ENCODE results near the gene TACR1.

DNA sequence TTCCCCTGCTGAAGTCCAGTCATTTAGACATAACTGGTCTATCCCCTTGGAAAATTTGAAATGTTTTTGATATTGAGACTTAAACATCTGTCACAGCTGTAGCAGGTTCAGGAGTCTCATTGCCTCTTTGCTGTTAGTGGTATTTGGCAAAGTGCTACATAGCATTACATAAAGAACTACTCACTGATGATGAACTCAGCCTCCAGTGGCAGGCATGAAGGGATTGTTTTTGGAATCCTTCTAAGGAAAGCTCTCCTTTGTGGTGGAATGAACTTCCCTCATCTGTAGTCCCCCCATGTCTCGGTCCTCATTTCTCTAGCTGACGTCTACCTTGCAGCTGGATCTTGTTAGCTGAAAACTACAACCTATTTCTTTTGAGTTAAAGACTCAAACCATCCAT, 111.6 kb downstream of the TACR1 start:
- TF ChIP-seq HMGXB4 (CRISPR knock-in tag; IDR thresholded peaks at IDR 0.05; ENCODE audit: borderline replicate concordance in 1 of 2, low read depth in 1 of 2) (no peak), PTBP1 (IDR thresholded peaks at IDR 0.05; ENCODE audit: low read depth, low read length, poor library complexity, severe bottlenecking) (no peak), HNRNPUL1 (IDR thresholded peaks at IDR 0.05; ENCODE audit: low read depth, low read length) (no peak), POLR2G (IDR thresholded peaks at IDR 0.05; ENCODE audit: low read depth, low read length) (no peak), POLR2A (IDR thresholded peaks at IDR 0.05; ENCODE audit: insufficient read depth in 1 of 2, low read depth in 2 of 2, low read length in 2 of 2) (no peak), CTCF (CRISPR knock-in tag; IDR thresholded peaks at IDR 0.05) (no peak), ZNF414 (CRISPR knock-in tag; IDR thresholded peaks at IDR 0.05) (no peak), HCFC1 (IDR thresholded peaks at IDR 0.05; ENCODE audit: low read depth, low read length) (no peak), JUNB (CRISPR knock-in tag; IDR thresholded peaks at IDR 0.05; ENCODE audit: borderline replicate concordance) (no peak), ZBTB21 (CRISPR knock-in tag; IDR thresholded peaks at IDR 0.05) (no peak), GABPA (IDR thresholded peaks at IDR 0.05; ENCODE audit: low read depth, low read length) (no peak), GABPA (CRISPR knock-in tag; IDR thresholded peaks at IDR 0.05; ENCODE audit: low read depth) (no peak), FOXA1 (IDR thresholded peaks at IDR 0.05) (no peak), FOXA1 (CRISPR knock-in tag; IDR thresholded peaks at IDR 0.05) (no peak), TMF1 (CRISPR knock-in tag; IDR thresholded peaks at IDR 0.05; ENCODE audit: low read depth) (no peak)
- TF ChIP-seq, protein P1, sequence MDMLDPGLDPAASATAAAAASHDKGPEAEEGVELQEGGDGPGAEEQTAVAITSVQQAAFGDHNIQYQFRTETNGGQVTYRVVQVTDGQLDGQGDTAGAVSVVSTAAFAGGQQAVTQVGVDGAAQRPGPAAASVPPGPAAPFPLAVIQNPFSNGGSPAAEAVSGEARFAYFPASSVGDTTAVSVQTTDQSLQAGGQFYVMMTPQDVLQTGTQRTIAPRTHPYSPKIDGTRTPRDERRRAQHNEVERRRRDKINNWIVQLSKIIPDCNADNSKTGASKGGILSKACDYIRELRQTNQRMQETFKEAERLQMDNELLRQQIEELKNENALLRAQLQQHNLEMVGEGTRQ (IDR thresholded peaks at IDR 0.05; ENCODE audit: low read depth, low read length) = no peak
- TF ChIP-seq, protein P1 (CRISPR knock-in tag; IDR thresholded peaks at IDR 0.05; ENCODE audit: borderline replicate concordance) = no peak
